ENCODE data around the gene RXRA.

The RXRA gene

GRCh38 chr9:134429481-134429880, 103.2 kb downstream of the RXRA start:
- no peak for DNase-seq (ENCODE audit: low read depth in 1 of 2, low spot score in 1 of 2)

- no peak for DNase-seq (ENCODE audit: low read depth in 1 of 2, low spot score in 1 of 2)
Measured at GRCh38 chr9:134431095-134431494, 104.8 kb downstream of the RXRA start.

- no peak for DNase-seq (ENCODE audit: low read depth in 1 of 2, low spot score in 1 of 2)
Measured at GRCh38 chr9:134431626-134432025, 105.4 kb downstream of the RXRA start.

GRCh38 chr9:134432471-134432870, 106.2 kb downstream of the RXRA start:
- no peak for DNase-seq (ENCODE audit: low read depth in 1 of 2, low spot score in 1 of 2)

GRCh38 chr9:134433101-134433500, 106.8 kb downstream of the RXRA start:
- no peak for DNase-seq (ENCODE audit: low read depth in 1 of 2, low spot score in 1 of 2)

DNA sequence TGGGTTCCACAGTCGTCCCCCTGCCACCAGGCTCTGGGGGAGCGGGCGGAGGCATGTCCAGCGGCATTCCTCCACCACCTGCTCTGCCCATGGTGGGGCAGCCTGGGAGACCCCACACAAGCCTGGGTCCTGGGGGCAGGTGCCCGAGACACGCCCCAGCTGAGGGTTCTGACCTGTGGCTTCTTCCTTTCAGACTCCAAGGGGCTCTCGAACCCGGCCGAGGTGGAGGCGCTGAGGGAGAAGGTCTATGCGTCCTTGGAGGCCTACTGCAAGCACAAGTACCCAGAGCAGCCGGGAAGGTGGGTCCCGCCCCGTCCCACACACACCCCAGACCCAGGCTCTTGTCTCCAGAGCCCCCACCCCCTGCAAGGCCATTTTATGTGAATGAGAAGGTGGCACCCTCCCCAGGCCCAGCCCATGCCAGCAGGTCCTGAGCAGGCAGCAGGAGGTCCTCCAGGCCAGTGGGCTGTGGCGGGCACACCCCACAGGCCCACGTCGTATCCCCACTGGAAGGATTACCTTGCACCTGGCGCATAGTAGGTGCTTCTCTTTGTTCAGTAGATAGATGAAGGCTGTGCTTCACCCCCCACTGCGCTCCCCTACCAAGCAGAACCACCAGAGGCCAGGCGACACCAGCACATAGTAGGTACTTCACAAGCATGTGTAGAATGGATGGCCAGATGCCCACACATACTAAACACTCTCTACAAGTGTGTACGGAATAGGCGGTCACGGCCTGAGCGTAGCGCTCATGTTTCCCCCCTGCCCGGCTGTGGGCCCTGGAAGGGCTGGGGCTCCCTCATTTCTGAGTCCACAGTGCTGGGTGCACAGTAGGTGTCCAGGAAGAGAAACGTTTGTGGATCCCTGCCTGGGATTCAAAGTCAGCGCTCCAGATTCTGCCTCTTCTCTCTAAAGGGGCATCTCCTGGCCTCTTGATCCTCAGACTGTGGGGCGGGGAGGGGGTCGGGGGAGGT, 107.9 kb downstream of the RXRA start:
- DNase-seq (ENCODE audit: low read depth in 1 of 2, low spot score in 1 of 2), result no peak

DNA sequence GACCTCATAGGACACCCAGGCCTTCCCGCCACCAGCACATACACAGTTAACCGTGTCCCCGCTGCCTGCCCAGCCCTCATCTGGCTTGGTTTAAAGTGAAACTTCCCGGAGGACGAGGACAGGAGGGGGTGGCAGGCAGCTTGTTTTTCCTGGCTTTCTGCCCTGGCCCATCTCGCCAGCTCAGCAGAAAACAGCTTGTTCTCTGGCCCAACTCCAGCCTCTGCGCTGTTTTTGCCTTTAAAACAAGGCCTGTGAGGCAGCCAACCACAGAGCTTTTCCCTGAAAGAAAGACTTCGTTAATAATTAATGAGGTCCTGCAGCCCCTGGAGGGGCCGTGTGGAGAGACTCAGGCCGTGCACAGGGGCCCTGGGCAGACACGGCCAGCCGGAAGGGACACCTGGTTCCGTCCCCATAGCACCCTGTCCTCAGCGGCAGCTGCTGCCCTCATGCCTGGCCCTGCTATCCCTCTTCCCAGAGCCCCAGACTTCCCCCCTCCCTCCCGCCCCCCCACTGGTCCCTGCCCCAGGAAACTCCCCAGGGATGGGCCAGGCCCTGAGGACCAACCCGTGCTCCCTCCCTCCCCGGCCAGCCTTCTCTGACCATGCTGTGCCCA, 108.7 kb downstream of the RXRA start:
- no peak for DNase-seq (ENCODE audit: low read depth in 1 of 2, low spot score in 1 of 2)

GRCh38 chr9:134435550-134436378, 109.5 kb downstream of the RXRA start:
- no peak for DNase-seq (ENCODE audit: low read depth in 1 of 2, low spot score in 1 of 2)

- no peak for DNase-seq (ENCODE audit: low read depth in 1 of 2, low spot score in 1 of 2)
Measured at GRCh38 chr9:134436379-134436762, 110.1 kb downstream of the RXRA start.

DNA sequence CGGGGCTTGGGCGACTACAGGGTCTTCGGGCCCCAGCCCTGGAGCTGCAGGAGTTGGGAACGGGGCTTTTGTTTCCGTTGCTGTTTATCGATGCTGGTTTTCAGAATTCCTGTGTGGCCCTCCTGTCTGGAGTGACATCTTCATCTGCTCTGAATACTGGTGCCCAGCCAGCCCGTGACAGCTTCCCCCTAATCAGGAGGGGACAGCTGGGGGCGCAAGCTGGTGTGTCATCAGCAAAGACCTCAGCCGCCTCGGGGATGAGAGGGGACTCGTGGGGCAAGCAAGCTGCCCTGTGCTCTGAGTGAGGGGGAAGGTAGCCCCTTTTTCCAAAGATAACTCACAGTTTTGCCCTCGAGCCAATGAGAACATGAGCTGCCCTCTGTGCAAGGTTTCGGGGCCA, 110.7 kb downstream of the RXRA start:
- no peak for DNase-seq (ENCODE audit: low read depth in 1 of 2, low spot score in 1 of 2)

GRCh38 chr9:134437403-134438194, 111.3 kb downstream of the RXRA start:
- no peak for DNase-seq (ENCODE audit: low read depth in 1 of 2, low spot score in 1 of 2)

DNA sequence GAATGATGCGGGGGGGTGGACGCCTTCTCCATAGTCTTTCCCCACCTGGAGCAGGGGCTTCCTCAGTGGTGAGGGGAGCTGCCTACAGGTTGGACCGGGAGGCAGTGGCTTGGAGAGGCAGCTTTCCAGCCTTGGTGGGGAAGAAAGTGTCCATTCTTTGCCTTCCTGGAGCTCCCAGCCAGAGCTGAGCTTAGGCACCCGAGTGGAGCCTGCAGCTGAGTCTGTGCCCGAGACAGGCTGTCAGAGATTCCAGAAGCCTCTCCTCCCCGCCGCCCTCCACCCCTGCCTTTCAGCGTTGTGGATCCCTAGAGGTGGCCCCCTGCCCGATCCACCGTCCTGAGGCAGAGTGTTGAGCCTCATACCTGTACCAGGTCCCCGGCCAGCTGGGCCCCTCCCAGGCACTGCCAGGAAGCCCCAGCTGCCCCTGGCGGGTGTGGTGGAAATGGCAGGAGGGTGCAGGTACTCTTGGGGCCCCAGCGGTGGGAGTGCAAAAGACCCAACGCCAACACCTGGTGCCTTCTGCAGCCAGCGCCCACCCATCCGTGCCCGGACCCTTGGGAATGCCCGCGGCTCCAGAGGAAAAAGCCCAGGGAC, 112.0 kb downstream of the RXRA start:
- DNase-seq (ENCODE audit: low read depth in 1 of 2, low spot score in 1 of 2), result no peak

GRCh38 chr9:134439368-134439784, 113.1 kb downstream of the RXRA start:
- no peak for DNase-seq (ENCODE audit: low read depth in 1 of 2, low spot score in 1 of 2)

DNA sequence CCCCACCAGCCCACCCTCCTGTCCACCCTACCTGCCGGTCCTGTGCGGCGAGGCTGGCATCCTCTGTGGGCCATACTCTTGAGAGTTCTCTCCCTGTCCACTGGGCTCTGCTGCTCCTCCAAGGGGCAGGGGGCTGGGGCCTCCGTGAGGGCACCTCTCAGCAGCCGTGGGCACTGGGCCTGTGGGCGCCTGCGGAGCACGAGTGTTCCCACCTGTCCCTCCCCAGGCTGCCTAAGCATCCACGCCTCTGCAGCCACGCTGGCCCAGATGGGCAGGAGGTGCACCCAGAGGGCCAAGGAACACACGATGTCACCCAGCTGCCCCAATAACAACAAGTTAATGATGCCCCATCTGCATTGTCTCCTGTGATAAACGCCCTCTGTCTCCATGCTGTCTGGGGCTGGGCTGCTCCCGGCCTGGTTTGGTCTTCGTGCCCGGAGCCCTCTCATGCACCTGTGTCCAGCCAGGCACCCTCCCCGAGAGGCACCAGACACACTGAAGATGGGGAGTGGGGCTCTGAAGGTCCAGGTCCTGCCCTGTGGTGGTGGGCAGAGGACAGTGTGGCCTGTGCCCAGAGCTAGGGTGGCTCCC, 114.5 kb downstream of the RXRA start:
- no peak for DNase-seq (ENCODE audit: low read depth in 1 of 2, low spot score in 1 of 2)

- DNase-seq (ENCODE audit: low read depth in 1 of 2, low spot score in 1 of 2), result no peak
Measured at GRCh38 chr9:134441227-134442084, 115.2 kb downstream of the RXRA start.

DNA sequence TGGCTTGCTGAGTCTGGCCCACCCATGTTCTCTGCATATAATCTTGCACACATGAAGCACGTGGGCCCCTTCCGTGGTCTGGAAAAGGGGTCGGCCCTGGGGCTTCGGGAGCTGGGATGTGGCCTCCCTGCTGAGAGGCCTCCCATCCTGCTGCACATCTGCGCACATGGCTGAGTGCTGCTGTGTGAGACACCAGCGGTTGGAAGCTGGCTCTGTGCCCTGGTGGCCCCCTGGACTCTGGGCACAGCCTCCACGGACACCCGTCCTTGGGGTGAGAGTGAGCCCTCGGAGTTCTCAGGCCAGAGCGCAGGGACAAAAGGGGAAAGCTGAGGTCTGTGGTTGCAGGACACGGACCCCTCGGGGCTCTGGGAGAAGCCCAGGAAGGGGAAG, 115.8 kb downstream of the RXRA start:
- DNase-seq (ENCODE audit: low read depth in 1 of 2, low spot score in 1 of 2), result no peak

DNA sequence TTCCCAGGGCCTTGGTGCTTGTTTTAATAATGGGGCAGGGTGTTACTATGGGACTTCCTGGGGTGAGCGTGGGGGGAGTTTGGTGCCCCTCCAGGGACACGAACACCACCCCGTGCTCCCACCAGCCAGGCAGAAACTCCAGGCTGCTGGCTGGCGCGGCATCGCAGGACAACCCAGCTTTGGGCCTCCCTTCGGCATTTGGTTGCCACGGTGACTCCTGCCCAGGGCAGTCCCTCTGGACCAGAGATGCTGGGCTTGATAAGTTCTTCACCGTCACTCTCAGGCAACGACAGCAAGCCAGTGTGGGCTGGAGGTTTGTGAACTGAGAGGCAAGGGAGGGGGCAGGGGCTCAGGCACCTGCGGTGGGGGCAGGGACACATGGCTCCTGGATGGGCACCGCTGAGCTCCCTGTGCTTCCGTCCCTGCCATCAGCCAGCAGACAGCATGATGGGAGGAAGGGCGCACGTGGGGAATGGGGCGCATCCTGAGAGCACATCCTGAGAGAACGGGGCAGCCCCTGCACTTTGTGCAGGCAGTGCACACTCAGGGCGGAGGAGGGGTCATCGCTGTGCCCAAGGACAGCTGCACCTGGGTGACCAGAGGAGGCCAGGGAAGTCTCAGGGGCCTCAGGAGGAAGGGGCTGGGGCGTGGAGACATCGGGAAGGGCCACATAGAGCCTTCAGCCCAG, 116.4 kb downstream of the RXRA start:
- no peak for DNase-seq (ENCODE audit: low read depth in 1 of 2, low spot score in 1 of 2)

- peak; percentile 78 to 84 for DNase-seq (ENCODE audit: low read depth in 1 of 2, low spot score in 1 of 2)
Measured at GRCh38 chr9:134443174-134444037, 117.2 kb downstream of the RXRA start.

Data from activated CD4-positive, alpha-beta T cell treated with anti-CD3 and anti-CD28 coated beads, Interleukin-2, amount 50 U/mL, for 24 hours (primary cell).